Thoracic aorta (tissue), 2 donors: ENCODE results near the gene INPP5D. TPM values are rescaled to one million over a fixed set of nuclear protein-coding genes. Genes with fewer than 3 reads are reported as not detected.

Experiments used
- ATAC-seq: fragments of 150-250 bp; one replicate; pipeline ENCODE4 v1.8.0; 2017; ENCODE audit warnings: low read depth; ENCODE audit not compliant: insufficient number of reproducible peaks, low FRiP score
- DNase-seq: peaks from one replicate; pipeline ENCODE4 v3.0.0-alpha.2; 2020; ENCODE audit warnings: low spot score
- H3K27ac ChIP-seq, 2 donors: fragments of 200-600 bp; sonication (generic); 1 replicate in 1 of 2; 2 replicates in 1 of 2; pipeline ENCODE4 v1.5.1; 2016; ENCODE audit warnings: mild to moderate bottlenecking in 2 of 2, moderate library complexity in 2 of 2
- H3K27me3 ChIP-seq: fragments of 200-600 bp; sonication (generic); replicated peaks from 2 replicates; pipeline ENCODE4 v1.6.0; 2016; ENCODE audit warnings: mild to moderate bottlenecking; ENCODE audit not compliant: insufficient read depth
- H3K36me3 ChIP-seq: fragments of 200-600 bp; sonication (generic); one replicate; pipeline ENCODE4 v1.5.1; 2016
- H3K4me1 ChIP-seq, 2 donors: fragments of 200-600 bp; sonication (generic); 1 replicate in 1 of 2; 2 replicates in 1 of 2; pipeline versions ENCODE4 v1.5.1 to v1.6.0; 2016; ENCODE audit warnings: low read depth in 2 of 2, mild to moderate bottlenecking in 1 of 2; ENCODE audit not compliant: control insufficient read depth in 1 of 2
- H3K4me3 ChIP-seq: fragments of 200-600 bp; sonication (generic); 2 replicates; pipeline ENCODE4 v1.5.1; 2016; ENCODE audit warnings: mild to moderate bottlenecking
- H3K9me3 ChIP-seq: fragments of 200-600 bp; sonication (generic); 2 replicates; pipeline ENCODE4 v1.5.1; 2016
- total RNA-seq, 2 donors: library from RNA; depleted of rRNA; stranded (reverse); fragments of >200 nt; gene quantifications; one replicate each; pipeline versions ENCODE4 v1.1.0 to v1.2.3, GENCODE V29; 2016
- TF ChIP-seq, protein P1 (sequence below): fragments of 200-600 bp; sonication (generic); IDR thresholded peaks from one replicate; pipeline ENCODE4 v1.5.1; 2019; ENCODE audit warnings: antibody characterized with exemption

The INPP5D gene
- total RNA-seq, 2 donors from 2014 or later, result 24.2 to 49.7 TPM

GRCh38 chr2:233174137-233174536 lies 114.0 kb downstream of the INPP5D start:
- DNase-seq, result no peak
- Histone ChIP-seq H3K36me3 (no peaks in the 10 kb centered on the region), H3K27ac (no peak overlapping the region), H3K4me1 (no peaks in the 10 kb centered on the region), H3K27me3 (no peaks in the 10 kb centered on the region), H3K4me3 (no peak overlapping the region), H3K9me3 (no peaks in the 10 kb centered on the region)
- TF ChIP-seq, protein P1, sequence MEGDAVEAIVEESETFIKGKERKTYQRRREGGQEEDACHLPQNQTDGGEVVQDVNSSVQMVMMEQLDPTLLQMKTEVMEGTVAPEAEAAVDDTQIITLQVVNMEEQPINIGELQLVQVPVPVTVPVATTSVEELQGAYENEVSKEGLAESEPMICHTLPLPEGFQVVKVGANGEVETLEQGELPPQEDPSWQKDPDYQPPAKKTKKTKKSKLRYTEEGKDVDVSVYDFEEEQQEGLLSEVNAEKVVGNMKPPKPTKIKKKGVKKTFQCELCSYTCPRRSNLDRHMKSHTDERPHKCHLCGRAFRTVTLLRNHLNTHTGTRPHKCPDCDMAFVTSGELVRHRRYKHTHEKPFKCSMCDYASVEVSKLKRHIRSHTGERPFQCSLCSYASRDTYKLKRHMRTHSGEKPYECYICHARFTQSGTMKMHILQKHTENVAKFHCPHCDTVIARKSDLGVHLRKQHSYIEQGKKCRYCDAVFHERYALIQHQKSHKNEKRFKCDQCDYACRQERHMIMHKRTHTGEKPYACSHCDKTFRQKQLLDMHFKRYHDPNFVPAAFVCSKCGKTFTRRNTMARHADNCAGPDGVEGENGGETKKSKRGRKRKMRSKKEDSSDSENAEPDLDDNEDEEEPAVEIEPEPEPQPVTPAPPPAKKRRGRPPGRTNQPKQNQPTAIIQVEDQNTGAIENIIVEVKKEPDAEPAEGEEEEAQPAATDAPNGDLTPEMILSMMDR, result no peak
- ATAC-seq, result no peak

DNA sequence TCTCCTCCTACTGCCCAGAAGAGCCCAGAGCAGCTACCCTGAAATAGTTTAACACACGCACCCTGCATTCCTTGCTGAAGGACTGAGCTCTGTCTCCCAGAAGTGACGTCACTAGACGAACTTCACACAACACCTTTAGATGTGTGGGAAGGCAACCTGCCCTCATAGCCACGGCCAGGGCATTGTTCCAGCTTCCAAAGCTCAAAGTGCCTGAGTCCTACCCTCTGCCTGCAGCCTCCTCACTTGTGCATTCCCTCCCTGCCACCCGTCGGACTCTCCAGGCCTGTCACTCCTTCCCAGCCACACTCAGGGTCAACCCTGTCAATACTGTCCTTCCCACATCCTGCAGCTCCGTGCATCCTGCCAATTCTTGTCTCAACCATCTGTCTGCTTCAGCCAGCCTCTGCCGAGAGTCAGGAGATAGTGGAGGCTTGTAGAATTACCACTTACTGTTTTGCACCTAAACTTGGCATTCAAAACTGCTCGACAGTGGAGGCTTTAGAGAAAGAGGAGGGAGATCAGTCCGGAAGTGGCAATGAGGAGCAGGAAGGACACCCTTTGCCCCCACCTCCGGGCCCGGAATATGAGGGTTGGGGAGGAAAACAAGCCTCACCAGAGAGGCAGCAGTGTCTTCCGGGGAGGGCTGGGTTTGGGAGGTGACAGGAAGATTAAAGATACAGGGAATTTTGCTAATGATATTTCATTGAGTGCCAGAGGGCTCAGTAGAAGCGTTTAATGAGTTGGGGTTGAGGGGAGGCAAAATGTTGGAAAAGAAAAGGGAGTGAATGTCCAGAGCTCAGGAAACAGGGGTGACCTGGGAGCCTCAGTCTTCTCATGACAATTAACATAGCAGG lies 119.1 kb downstream of the INPP5D start:
- no peaks in the 10 kb centered on the region for H3K4me1 ChIP-seq
- H3K9me3 ChIP-seq, result no peaks in the 10 kb centered on the region
- no peak for ATAC-seq
- H3K36me3 ChIP-seq, result no peaks in the 10 kb centered on the region
- H3K4me3 ChIP-seq, result no peak overlapping the region
- TF ChIP-seq, protein P1, result no peak
- H3K27ac ChIP-seq, result no peak overlapping the region
- no peaks in the 10 kb centered on the region for H3K27me3 ChIP-seq
- DNase-seq, result no peak

DNA sequence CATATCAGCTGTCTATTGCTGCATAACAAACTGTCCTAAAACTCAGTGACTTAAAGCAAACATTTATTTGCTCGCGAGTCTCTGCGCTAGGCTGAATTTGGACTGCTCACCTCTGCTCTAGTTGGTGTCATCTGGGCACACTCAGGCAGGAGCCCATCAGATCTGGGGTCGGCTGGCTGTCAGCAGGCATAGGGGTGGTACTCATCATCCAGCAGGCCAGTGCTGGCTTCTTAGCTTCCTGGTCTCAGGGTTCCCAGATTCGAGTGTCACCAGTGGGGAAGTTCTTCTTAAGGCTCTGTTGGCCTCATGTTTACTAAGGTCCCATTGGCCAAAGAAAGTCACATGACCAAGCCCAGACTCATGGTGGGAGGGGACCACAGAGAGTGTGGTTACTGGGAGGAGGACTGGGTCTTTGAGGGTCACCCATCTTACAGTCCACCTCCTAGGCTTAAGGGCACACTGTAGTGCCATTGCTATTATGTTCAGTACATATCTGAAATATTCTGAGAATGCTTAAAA lies 119.8 kb downstream of the INPP5D start:
- Histone ChIP-seq H3K9me3 (no peaks in the 10 kb centered on the region), H3K4me1 (no peaks in the 10 kb centered on the region), H3K4me3 (no peak overlapping the region), H3K36me3 (no peaks in the 10 kb centered on the region), H3K27ac (no peak overlapping the region), H3K27me3 (no peaks in the 10 kb centered on the region)
- no peak for ATAC-seq
- DNase-seq, result no peak
- TF ChIP-seq, protein P1, result no peak

DNA sequence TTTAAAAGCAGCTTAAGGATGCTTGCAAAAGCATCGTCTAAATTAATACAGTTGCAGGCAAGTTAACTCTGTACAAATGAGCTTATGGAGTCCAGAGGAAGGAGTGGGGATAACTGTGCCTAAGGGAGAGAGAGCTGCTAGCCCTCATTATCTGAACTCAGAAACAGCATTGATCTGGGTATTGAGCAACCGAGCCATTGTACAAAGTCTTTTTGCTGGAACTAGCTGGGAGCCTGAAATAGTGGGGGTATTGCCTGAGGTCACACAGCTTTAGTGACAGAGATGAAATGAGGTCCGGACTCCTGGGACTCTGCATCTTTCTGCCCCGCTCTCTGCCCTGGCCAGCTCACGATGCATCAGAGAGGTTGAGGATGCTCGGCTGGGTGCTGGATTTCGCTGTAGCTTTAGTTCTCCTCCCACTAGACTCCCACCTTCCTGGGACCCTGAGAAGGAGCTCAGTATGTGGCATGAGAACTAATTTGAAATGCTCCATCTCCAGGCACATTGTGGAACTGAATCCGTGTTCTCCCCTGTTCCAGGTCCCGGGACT lies 123.8 kb downstream of the INPP5D start:
- no peak for DNase-seq
- Histone ChIP-seq H3K4me1 (no peaks in the 10 kb centered on the region), H3K4me3 (no peak overlapping the region), H3K36me3 (no peaks in the 10 kb centered on the region), H3K27ac (no peak overlapping the region), H3K27me3 (no peaks in the 10 kb centered on the region), H3K9me3 (no peaks in the 10 kb centered on the region)
- TF ChIP-seq, protein P1, result no peak
- no peak for ATAC-seq

DNA sequence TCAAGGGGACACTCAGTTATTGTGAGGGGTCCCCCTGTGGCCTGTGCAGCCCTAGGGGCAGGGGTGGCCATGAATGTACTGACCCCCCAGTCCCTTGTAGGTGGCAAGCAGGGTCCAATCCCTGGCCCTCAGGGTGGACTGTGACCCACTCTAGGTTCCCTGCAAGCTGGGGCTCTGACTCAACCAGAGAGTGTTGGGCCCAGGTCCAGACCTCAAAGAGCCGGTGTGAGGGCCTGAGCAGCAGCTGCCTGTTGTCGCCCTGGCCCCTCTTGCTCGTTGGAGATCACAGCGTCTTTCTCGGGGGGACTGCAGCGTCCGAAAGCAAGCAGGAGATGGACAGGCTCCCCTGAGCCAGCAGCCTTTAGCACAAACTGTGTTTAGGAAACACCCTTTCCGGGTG lies 124.5 kb downstream of the INPP5D start:
- DNase-seq (no peak), ATAC-seq (no peak)
- Histone ChIP-seq H3K36me3 (no peaks in the 10 kb centered on the region), H3K27me3 (no peaks in the 10 kb centered on the region), H3K4me1 (no peaks in the 10 kb centered on the region), H3K4me3 (no peak overlapping the region), H3K27ac (no peak overlapping the region), H3K9me3 (no peaks in the 10 kb centered on the region)
- TF ChIP-seq, protein P1, result no peak
